ENCODE data around the gene TSPAN18. TPM values are rescaled to one million over a fixed set of nuclear protein-coding genes. Genes with fewer than 3 reads are reported as not detected.

The TSPAN18 gene
- total RNA-seq, 2 experiments from 2014 or later = not detected

- DNase-seq (ENCODE audit: low spot score) = no peak
- CTCF ChIA-PET (ENCODE audit: unreplicated experiment) = no interaction called here
- no peaks in the 10 kb centered on the region for H3K9me3 ChIP-seq (ENCODE audit: low read length)
These were observed 38.3 kb downstream of the TSPAN18 start for GRCh38 chr11:44765026-44765595.

GRCh38 chr11:44765676-44766075 lies 38.9 kb downstream of the TSPAN18 start:
- no peaks in the 10 kb centered on the region for H3K79me2 ChIP-seq (ENCODE audit: insufficient read depth, low read depth, low read length)
- TF ChIP-seq CTCF (conservative IDR thresholded peaks at IDR 0.05; ENCODE audit: low read length) = no peak
- no peak for TF ChIP-seq EZH2phosphoT487 (IDR thresholded peaks at IDR 0.05; ENCODE audit: borderline replicate concordance, low read depth, low read length)
- H3K4me3 ChIP-seq (ENCODE audit: low read depth, low read length, poor library complexity, severe bottlenecking) = no peak overlapping the region
- H3K36me3 ChIP-seq (ENCODE audit: insufficient read depth, low read length) = no peaks in the 10 kb centered on the region
- no peak overlapping the region for H3K27ac ChIP-seq (ENCODE audit: low read depth, low read length, poor library complexity, severe bottlenecking)
- intact Hi-C loops (cut with micrococcal nuclease; ENCODE audit: unreplicated experiment) = no loop called here
- BruUV-seq (replicated peaks) = no TSS peak
- no peak overlapping the region for H3K4me2 ChIP-seq (ENCODE audit: low read length)
- H2AFZ ChIP-seq (ENCODE audit: low read length) = no peak overlapping the region
- H3K9me3 ChIP-seq (ENCODE audit: low read length) = no peaks in the 10 kb centered on the region
- CTCF ChIA-PET (ENCODE audit: unreplicated experiment) = no interaction called here
- H3K9me2 ChIP-seq (ENCODE audit: insufficient read depth, low read length) = no peaks in the 10 kb centered on the region
- H4K20me1 ChIP-seq (ENCODE audit: insufficient read depth, low read length) = no peaks in the 10 kb centered on the region
- no peaks in the 10 kb centered on the region for H3K4me1 ChIP-seq (ENCODE audit: insufficient read depth, low read length, poor library complexity, severe bottlenecking)
- DNase-seq (ENCODE audit: low spot score) = no peak
- POLR2A ChIA-PET = no interaction called here

More at GRCh38 chr11:44765026-44765595, 38.3 kb downstream of the TSPAN18 start:
- no peak overlapping the region for H2AFZ ChIP-seq (ENCODE audit: low read length)
- no peak overlapping the region for H3K4me2 ChIP-seq (ENCODE audit: low read length)
- no TSS peak for BruUV-seq (replicated peaks)
- intact Hi-C loops (cut with micrococcal nuclease; ENCODE audit: unreplicated experiment) = no loop called here
- no peaks in the 10 kb centered on the region for H3K36me3 ChIP-seq (ENCODE audit: insufficient read depth, low read length)
- H3K4me3 ChIP-seq (ENCODE audit: low read depth, low read length, poor library complexity, severe bottlenecking) = no peak overlapping the region
- H4K20me1 ChIP-seq (ENCODE audit: insufficient read depth, low read length) = no peaks in the 10 kb centered on the region
- TF ChIP-seq CTCF (conservative IDR thresholded peaks at IDR 0.05; ENCODE audit: low read length) = no peak
- TF ChIP-seq EZH2phosphoT487 (IDR thresholded peaks at IDR 0.05; ENCODE audit: borderline replicate concordance, low read depth, low read length) = no peak
- POLR2A ChIA-PET = no interaction called here
- H3K4me1 ChIP-seq (ENCODE audit: insufficient read depth, low read length, poor library complexity, severe bottlenecking) = no peaks in the 10 kb centered on the region
- no peak overlapping the region for H3K27ac ChIP-seq (ENCODE audit: low read depth, low read length, poor library complexity, severe bottlenecking)
- no peaks in the 10 kb centered on the region for H3K9me2 ChIP-seq (ENCODE audit: insufficient read depth, low read length)
- H3K79me2 ChIP-seq (ENCODE audit: insufficient read depth, low read depth, low read length) = no peaks in the 10 kb centered on the region

GRCh38 chr11:44766112-44766971 lies 39.6 kb downstream of the TSPAN18 start:
- Histone ChIP-seq H3K9me3 (ENCODE audit: low read length) (no peaks in the 10 kb centered on the region), H3K4me3 (ENCODE audit: low read depth, low read length, poor library complexity, severe bottlenecking) (no peak overlapping the region), H3K9me2 (ENCODE audit: insufficient read depth, low read length) (no peaks in the 10 kb centered on the region), H4K20me1 (ENCODE audit: insufficient read depth, low read length) (no peaks in the 10 kb centered on the region), H3K36me3 (ENCODE audit: insufficient read depth, low read length) (no peaks in the 10 kb centered on the region), H3K27ac (ENCODE audit: low read depth, low read length, poor library complexity, severe bottlenecking) (no peak overlapping the region), H3K4me1 (ENCODE audit: insufficient read depth, low read length, poor library complexity, severe bottlenecking) (no peaks in the 10 kb centered on the region), H2AFZ (ENCODE audit: low read length) (no peak overlapping the region), H3K79me2 (ENCODE audit: insufficient read depth, low read depth, low read length) (no peaks in the 10 kb centered on the region), H3K4me2 (ENCODE audit: low read length) (no peak overlapping the region)
- CTCF ChIA-PET (ENCODE audit: unreplicated experiment) = interaction anchor here (0.6 to 0.9 kb wide), 2 partner anchors 149 to 336 kb away, joined by 3 read pairs; no protein-coding TSS in a partner anchor
- POLR2A ChIA-PET = interaction anchor here (0.8 kb wide), 1 partner anchor 11 kb away, joined by 3 read pairs; no protein-coding TSS in a partner anchor
- intact Hi-C loops (cut with micrococcal nuclease; ENCODE audit: unreplicated experiment) = no loop called here
- no peak for DNase-seq (ENCODE audit: low spot score)
- no peak for TF ChIP-seq EZH2phosphoT487 (IDR thresholded peaks at IDR 0.05; ENCODE audit: borderline replicate concordance, low read depth, low read length)
- no peak for TF ChIP-seq CTCF (conservative IDR thresholded peaks at IDR 0.05; ENCODE audit: low read length)
- BruUV-seq (replicated peaks) = no TSS peak
